Stomach (tissue), 9 donors: ENCODE measurements around the gene COL24A1. TPM values are rescaled to one million over a fixed set of nuclear protein-coding genes. Genes with fewer than 3 reads are reported as not detected.

Experiments used
- DNase-seq, 2 donors: peaks; one replicate each; pipeline versions ENCODE4 v3.0.0 to v3.0.0-alpha.2; 2013 to 2019
- H3K27ac ChIP-seq, 5 donors: fragments of 200-600 bp in 4 of 5; sonication (generic) in 4 of 5; one replicate each; pipeline ENCODE4 v1.5.1; 2013 to 2019; ENCODE audit warnings: mild to moderate bottlenecking in 1 of 5, moderate library complexity in 1 of 5
- H3K27me3 ChIP-seq, 3 donors: fragments of 200-600 bp; sonication (generic); one replicate each; pipeline ENCODE4 v1.5.1; 2017 to 2019; ENCODE audit warnings: mixed run types in 1 of 3
- H3K36me3 ChIP-seq, 4 donors: fragments of 200-600 bp; sonication (generic); 1 replicate in 3 of 4; 2 replicates in 1 of 4; pipeline ENCODE4 v1.5.1; 2016 to 2019
- H3K4me1 ChIP-seq, 4 donors: fragments of 200-600 bp; sonication (generic); one replicate each; pipeline ENCODE4 v1.5.1; 2016 to 2019
- H3K4me3 ChIP-seq, 4 donors: fragments of 200-600 bp; sonication (generic) in 3 of 4; one replicate each; pipeline ENCODE4 v1.5.1; 2016 to 2019; ENCODE audit warnings: mild to moderate bottlenecking in 1 of 4
- H3K9me3 ChIP-seq, 4 donors: fragments of 200-600 bp; sonication (generic); one replicate each; pipeline ENCODE4 v1.5.1; 2016 to 2019
- EP300 ChIP-seq: sonication (generic); formaldehyde crosslinking; IDR thresholded peaks from one replicate; pipeline ENCODE4 v1.6.1; 2017; ENCODE audit warnings: antibody characterized with exemption
- POLR2A ChIP-seq, 4 donors: fragments of 450-650 bp; IDR thresholded peaks; one replicate each; pipeline ENCODE4 v1.6.1; 2016; ENCODE audit warnings: antibody characterized with exemption in 4 of 4, control low read depth in 2 of 4, mild to moderate bottlenecking in 1 of 4, moderate library complexity in 1 of 4
- POLR2AphosphoS5 ChIP-seq, 3 donors: sonication (generic); formaldehyde crosslinking; IDR thresholded peaks; one replicate each; pipeline ENCODE4 v1.6.1; 2016; ENCODE audit warnings: antibody characterized with exemption in 3 of 3
- WGBS, 5 donors: extraction: QIAGEN DNeasy Blood & Tissue Kit in 3 of 5; methylation state at CpG; one replicate each; pipeline versions ENCODE4 v1.1.5 to v1.1.7; 2013 to 2018; 5-methylcytosine and 5-hydroxymethylcytosine counted together
- intact Hi-C: fragments of 100-400 bp; cut with DNase I; formaldehyde crosslinking; loops from one replicate; pipeline ENCODE4 v1.15.1; 2023; ENCODE audit warnings: low total_unique reads
- polyA plus RNA-seq, 3 donors: library from polyadenylated mRNA; stranded (reverse); fragments of 200-250 nt; gene quantifications; one replicate each; pipeline ENCODE4 v1.2.3, GENCODE V29; 2013
- total RNA-seq, 5 donors: library from RNA; depleted of rRNA; stranded (reverse); fragments of >200 nt; gene quantifications; one replicate each; pipeline versions ENCODE4 v1.1.0 to v1.2.3, GENCODE V29; 2014 to 2016
- TF ChIP-seq, protein P1 (sequence below), 7 experiments: fragments of 450-650 bp in 4 of 7; fragments of 200-600 bp in 3 of 7; sonication (generic) in 3 of 7; IDR thresholded peaks; one replicate each; pipeline ENCODE4 v1.5.1; 2016 to 2019; ENCODE audit warnings: antibody characterized with exemption in 7 of 7, control low read depth in 2 of 7, mild to moderate bottlenecking in 1 of 7
- donor health status: healthy with polysubstance abuse.
- donor health status: Bipolar disorder and iron deficiency.
- donor health status: healthy.

The COL24A1 gene
- total and polyA plus RNA-seq, 8 donors: under 0.01 to 2.4 (median 0.34) TPM; not detected in 2

DNA sequence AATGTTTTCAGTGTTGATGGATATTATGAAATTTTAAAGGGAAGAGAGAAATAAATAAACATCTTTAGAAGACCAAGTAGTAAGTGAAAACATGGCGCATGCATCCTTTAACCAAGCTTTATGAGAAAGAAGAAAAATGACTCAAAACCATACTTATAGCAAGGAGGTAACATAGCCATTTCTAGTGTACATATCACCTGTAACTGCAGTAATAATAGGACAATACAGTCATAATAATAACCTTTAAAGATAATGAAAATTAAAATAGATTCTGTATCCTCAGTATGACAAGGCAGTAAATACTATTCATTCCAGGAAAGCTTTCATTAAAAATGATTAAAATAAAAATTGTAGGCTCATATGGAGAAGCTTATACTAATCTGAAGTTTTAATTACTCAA, 141.2 kb downstream of the COL24A1 start:
- Histone ChIP-seq H3K4me1 (no peaks in the 10 kb centered on the region), H3K9me3 (no peaks in the 10 kb centered on the region), H3K36me3 (no peaks in the 10 kb centered on the region), H3K4me3 (no peak overlapping the region), H3K27ac (no peak overlapping the region), H3K27me3 (no peaks in the 10 kb centered on the region)
- WGBS, 5 donors: 85 to 96% (median 89%) methylated on average over 1 of the region's 1 CpG
- no peak for DNase-seq
- TF ChIP-seq EP300 (no peak), POLR2AphosphoS5 (IDR thresholded peaks at IDR 0.05) (no peak), POLR2A (IDR thresholded peaks at IDR 0.05) (no peak)
- TF ChIP-seq, protein P1, sequence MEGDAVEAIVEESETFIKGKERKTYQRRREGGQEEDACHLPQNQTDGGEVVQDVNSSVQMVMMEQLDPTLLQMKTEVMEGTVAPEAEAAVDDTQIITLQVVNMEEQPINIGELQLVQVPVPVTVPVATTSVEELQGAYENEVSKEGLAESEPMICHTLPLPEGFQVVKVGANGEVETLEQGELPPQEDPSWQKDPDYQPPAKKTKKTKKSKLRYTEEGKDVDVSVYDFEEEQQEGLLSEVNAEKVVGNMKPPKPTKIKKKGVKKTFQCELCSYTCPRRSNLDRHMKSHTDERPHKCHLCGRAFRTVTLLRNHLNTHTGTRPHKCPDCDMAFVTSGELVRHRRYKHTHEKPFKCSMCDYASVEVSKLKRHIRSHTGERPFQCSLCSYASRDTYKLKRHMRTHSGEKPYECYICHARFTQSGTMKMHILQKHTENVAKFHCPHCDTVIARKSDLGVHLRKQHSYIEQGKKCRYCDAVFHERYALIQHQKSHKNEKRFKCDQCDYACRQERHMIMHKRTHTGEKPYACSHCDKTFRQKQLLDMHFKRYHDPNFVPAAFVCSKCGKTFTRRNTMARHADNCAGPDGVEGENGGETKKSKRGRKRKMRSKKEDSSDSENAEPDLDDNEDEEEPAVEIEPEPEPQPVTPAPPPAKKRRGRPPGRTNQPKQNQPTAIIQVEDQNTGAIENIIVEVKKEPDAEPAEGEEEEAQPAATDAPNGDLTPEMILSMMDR (IDR thresholded peaks at IDR 0.05): no peak
- intact Hi-C loops: no loop called here

DNA sequence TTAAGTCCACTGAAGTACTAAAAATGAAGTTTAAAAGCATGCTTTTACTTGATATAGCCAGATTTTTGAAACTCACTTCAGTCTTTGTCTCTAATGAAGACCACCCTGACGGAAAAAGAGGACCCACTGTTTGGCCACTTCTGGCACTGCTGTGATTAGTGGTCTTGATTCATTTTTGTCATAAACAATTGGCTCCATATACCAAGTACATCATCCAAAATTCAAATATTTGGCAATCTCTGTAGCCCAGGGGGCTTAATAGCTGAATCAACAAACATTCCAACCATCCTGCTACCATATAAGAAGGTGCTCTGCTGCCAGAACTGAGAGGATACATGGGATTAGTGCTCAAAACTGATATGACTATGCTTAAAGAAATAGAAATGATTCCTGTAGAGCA, 156.0 kb downstream of the COL24A1 start:
- Histone ChIP-seq H3K9me3 (peaks cover 0 to 6% (median 0%) of the 10 kb centered on the region in 4 donors), H3K27me3 (no peaks in the 10 kb centered on the region), H3K36me3 (no peaks in the 10 kb centered on the region), H3K4me3 (no peak overlapping the region), H3K27ac (no peak overlapping the region), H3K4me1 (no peaks in the 10 kb centered on the region)
- no peak for TF ChIP-seq EP300
- no peak for TF ChIP-seq POLR2A (IDR thresholded peaks at IDR 0.05)
- no peak for TF ChIP-seq POLR2AphosphoS5 (IDR thresholded peaks at IDR 0.05)
- 42 to 79% (median 50%) methylated on average over 1 of the region's 1 CpG for WGBS, 5 donors
- peak in 1 of 2 donors; percentile 19 for DNase-seq
- intact Hi-C loops: no loop called here

DNA sequence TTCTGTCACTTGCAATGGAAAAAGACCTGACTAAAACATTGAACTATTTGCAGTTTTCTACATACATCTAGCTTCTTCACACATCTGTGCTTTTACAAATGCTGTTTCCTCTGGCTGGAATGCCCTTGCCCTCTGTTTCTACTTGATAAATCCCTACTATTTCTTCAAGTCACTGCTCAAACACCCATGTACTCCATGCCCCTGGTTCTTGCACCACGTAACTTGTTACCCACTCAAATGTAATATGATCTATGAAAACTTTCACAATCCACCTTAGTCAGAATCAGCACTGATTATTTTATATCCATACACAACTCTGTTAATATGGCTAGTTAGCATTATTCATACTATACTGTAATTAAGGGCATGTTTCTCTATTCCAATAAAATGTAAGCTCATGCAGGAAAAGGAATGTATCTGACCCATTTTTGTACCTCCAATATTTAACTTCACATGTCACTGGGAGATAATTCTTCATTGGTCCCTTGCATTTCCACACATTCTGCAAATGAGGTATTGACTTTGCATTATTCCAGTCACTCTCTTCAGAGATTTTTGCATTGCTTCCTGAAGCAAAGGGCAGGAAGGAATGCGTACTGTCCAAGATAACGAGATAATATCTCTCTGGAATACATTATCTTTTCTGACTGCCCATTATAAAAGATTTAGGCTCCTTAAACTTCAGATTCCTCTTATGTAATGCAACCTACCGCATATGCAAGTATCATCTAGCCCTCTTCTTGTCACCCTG, 158.3 kb downstream of the COL24A1 start:
- H3K9me3 ChIP-seq: no peaks in the 10 kb centered on the region

DNA sequence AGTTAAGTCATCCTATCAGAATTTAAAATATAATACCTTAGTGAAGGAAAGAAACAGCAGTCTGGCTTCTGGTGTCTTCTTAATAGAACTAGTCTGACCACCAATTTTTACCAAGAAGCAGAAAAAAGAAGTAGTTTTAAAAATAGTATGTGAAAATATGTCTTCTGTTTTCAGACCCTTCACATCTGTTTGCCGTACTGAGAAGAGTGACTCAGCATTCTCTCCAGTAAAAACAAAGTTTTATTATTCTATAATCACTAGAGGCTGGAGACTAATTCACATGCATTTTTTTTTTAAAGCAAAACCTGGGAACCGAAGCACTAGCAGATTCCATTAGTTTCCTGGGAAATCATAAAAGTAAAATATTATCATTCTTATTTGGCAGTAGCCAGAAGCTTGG, 163.8 kb downstream of the COL24A1 start:
- Histone ChIP-seq H3K9me3 (no peaks in the 10 kb centered on the region), H3K4me3 (no peak overlapping the region), H3K36me3 (no peaks in the 10 kb centered on the region), H3K4me1 (no peaks in the 10 kb centered on the region), H3K27ac (no peak overlapping the region), H3K27me3 (no peaks in the 10 kb centered on the region)
- peak in 1 of 2 donors; percentile 29 for DNase-seq
- no peak for TF ChIP-seq POLR2AphosphoS5 (IDR thresholded peaks at IDR 0.05)
- TF ChIP-seq, protein P1 (IDR thresholded peaks at IDR 0.05): no peak
- TF ChIP-seq POLR2A (IDR thresholded peaks at IDR 0.05): no peak
- no peak for TF ChIP-seq EP300
- 27 to 45% (median 31%) methylated on average over 2 of the region's 2 CpGs for WGBS, 5 donors
- intact Hi-C loops: no loop called here

More for the DNA sequence above, 158.3 kb downstream of the COL24A1 start:
- DNase-seq: no peak
- no peaks in the 10 kb centered on the region for H3K36me3 ChIP-seq
- intact Hi-C loops: no loop called here
- WGBS, 5 donors: 78 to 90% (median 79%) methylated on average over 4 of the region's 4 CpGs
- no peaks in the 10 kb centered on the region for H3K27me3 ChIP-seq
- H3K4me1 ChIP-seq: no peaks in the 10 kb centered on the region
- H3K27ac ChIP-seq: no peak overlapping the region
- TF ChIP-seq POLR2A (IDR thresholded peaks at IDR 0.05) (no peak), EP300 (no peak), POLR2AphosphoS5 (IDR thresholded peaks at IDR 0.05) (no peak)
- TF ChIP-seq, protein P1 (IDR thresholded peaks at IDR 0.05): no peak
- H3K4me3 ChIP-seq: no peak overlapping the region

DNA sequence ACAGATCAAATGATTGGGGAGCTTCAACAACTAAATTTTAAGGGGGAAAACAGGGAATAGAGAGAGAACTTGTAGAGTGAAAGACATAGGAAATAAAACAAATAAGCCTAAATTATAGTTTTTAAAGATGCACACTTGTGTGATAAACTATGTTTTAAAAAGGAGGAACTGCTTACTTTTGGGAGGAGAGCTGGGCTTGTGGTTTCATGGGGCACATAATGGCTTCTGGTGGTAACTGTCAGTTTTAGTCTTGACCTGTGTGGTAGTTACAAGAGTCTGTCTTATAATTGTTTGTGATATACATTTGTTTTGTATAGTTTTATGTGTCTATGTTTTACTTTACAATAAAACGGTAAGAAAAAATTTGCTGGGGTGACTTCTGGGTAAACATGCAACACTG, 165.3 kb downstream of the COL24A1 start:
- Histone ChIP-seq H3K36me3 (no peaks in the 10 kb centered on the region), H3K4me1 (no peaks in the 10 kb centered on the region), H3K27me3 (no peaks in the 10 kb centered on the region), H3K9me3 (no peaks in the 10 kb centered on the region), H3K27ac (no peak overlapping the region), H3K4me3 (no peak overlapping the region)
- TF ChIP-seq EP300: no peak
- TF ChIP-seq POLR2AphosphoS5 (IDR thresholded peaks at IDR 0.05): no peak
- no peak for DNase-seq
- intact Hi-C loops: no loop called here
- 64 to 91% (median 82%) methylated on average over 1 of the region's 1 CpG for WGBS, 5 donors
